Kidney (tissue), 14 donors: ENCODE measurements around the gene CALD1. TPM values are rescaled to one million over a fixed set of nuclear protein-coding genes. Genes with fewer than 3 reads are reported as not detected.

Source experiments
- DNase-seq, 5 donors: peaks; one replicate each; pipeline ENCODE4 v3.0.0-alpha.2; 2013 to 2020
- FAIRE-seq: peaks from 2 replicates; lab custom pipeline; 2012; peaks lifted over from hg19 to GRCh38; lab: Jason Lieb, UNC
- H3K27ac ChIP-seq, 2 donors: one replicate each; pipeline ENCODE4 v1.7.0; 2013; ENCODE audit warnings: low read depth in 2 of 2, low read length in 2 of 2, inconsistent platforms in 1 of 2
- H3K27me3 ChIP-seq: one replicate; pipeline ENCODE4 v1.7.1; 2013; ENCODE audit warnings: low read length, inconsistent platforms; ENCODE audit not compliant: control insufficient read depth, insufficient read depth
- H3K36me3 ChIP-seq, 3 donors: one replicate each; pipeline versions ENCODE4 v1.7.0 to v1.7.1; 2013; ENCODE audit warnings: low read length in 3 of 3, control low read depth in 1 of 3, inconsistent platforms in 1 of 3; ENCODE audit not compliant: insufficient read depth in 3 of 3, control insufficient read depth in 2 of 3
- H3K4me1 ChIP-seq, 3 donors: one replicate each; pipeline versions ENCODE4 v1.7.0 to v1.7.1; 2013; ENCODE audit warnings: low read length in 3 of 3, inconsistent platforms in 1 of 3, low read depth in 1 of 3; ENCODE audit not compliant: control insufficient read depth in 2 of 3, insufficient read depth in 2 of 3
- H3K4me3 ChIP-seq, 3 donors: one replicate each; pipeline versions ENCODE4 v1.7.0 to v1.8.1; 2013; ENCODE audit warnings: low read length in 3 of 3, control low read depth in 1 of 3, inconsistent platforms in 1 of 3
- H3K9ac ChIP-seq, 3 donors: one replicate each; pipeline versions ENCODE4 v1.7.0 to v1.7.1; 2013; ENCODE audit warnings: low read length in 3 of 3, control low read depth in 1 of 3, inconsistent platforms in 1 of 3
- H3K9me3 ChIP-seq, 3 donors: one replicate each; pipeline versions ENCODE4 v1.7.0 to v1.7.1; 2013; ENCODE audit warnings: low read length in 3 of 3, control low read depth in 1 of 3, inconsistent platforms in 1 of 3; ENCODE audit not compliant: control insufficient read depth in 2 of 3, insufficient read depth in 1 of 3
- intact Hi-C: fragments of 100-400 bp; cut with DNase I; formaldehyde crosslinking; loops from one replicate; pipeline ENCODE4 v1.11.1; 2022
- polyA plus RNA-seq: library from polyadenylated mRNA; stranded (reverse); fragments of 350-450 nt; fragmentation: Illumina TruSeq; extraction: RNeasy Lipid Tissue Mini Kit (QIAGEN cat#74804); gene quantifications from one replicate; pipeline ENCODE4 v1.2.3, GENCODE V29; 2014; ENCODE audit warnings: low read depth, low replicate concordance; ENCODE audit not compliant: insufficient read depth
- total RNA-seq: library from RNA; stranded (reverse); fragmentation: NEBNext Ultra II Directional; extraction: Animal tissue kit (Norgen Biotek cat#: 25700); gene quantifications from one replicate; pipeline ENCODE4 v1.2.1, GENCODE V29; 2021
- TF ChIP-seq, protein P1 (sequence below): IDR thresholded peaks from 3 replicates; pipeline ENCODE4 v1.5.1; 2012; ENCODE audit warnings: mild to moderate bottlenecking, moderate library complexity, borderline replicate concordance; ENCODE audit not compliant: insufficient read depth; ENCODE audit errors: extremely low read depth
- donor health status: control.
- donor health status: control.
- donor health status: control.
- donor health status: control.
- donor health status: control.
- donor health status: DM: yes; HTN: yes; CAD: no.
- donor health status: Normal renal cell carcinoma (clear cell type).

The CALD1 gene
- total and polyA plus RNA-seq, 2 donors from 2014 or later = 72.7 to 218 TPM

DNA sequence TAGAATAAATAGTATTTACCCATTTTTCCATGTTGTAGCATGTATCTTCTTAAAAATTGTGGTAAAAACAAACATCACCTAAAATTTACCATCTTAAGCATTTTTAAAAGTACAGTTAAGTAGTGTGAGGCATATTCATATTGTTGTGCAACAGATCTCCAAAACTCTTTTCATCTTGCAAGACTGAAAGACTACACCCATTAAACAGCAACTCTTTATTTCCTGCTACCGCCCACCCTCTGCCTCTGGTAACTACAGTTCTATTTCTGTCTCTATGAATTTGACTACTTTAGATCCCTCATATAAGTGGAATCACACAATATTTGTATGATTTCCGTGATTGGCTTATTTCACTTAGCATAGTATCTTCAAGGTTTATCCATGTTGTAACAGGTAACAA is 166.8 kb downstream of the CALD1 start:
- intact Hi-C loops = no loop called here
- no peak overlapping the region for H3K4me3 ChIP-seq
- H3K9ac ChIP-seq = no peak overlapping the region
- H3K36me3 ChIP-seq = peaks cover 0 to 8% (median 5%) of the 10 kb centered on the region in 3 donors
- TF ChIP-seq, protein P1, sequence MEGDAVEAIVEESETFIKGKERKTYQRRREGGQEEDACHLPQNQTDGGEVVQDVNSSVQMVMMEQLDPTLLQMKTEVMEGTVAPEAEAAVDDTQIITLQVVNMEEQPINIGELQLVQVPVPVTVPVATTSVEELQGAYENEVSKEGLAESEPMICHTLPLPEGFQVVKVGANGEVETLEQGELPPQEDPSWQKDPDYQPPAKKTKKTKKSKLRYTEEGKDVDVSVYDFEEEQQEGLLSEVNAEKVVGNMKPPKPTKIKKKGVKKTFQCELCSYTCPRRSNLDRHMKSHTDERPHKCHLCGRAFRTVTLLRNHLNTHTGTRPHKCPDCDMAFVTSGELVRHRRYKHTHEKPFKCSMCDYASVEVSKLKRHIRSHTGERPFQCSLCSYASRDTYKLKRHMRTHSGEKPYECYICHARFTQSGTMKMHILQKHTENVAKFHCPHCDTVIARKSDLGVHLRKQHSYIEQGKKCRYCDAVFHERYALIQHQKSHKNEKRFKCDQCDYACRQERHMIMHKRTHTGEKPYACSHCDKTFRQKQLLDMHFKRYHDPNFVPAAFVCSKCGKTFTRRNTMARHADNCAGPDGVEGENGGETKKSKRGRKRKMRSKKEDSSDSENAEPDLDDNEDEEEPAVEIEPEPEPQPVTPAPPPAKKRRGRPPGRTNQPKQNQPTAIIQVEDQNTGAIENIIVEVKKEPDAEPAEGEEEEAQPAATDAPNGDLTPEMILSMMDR = no peak
- H3K27me3 ChIP-seq = no peaks in the 10 kb centered on the region
- H3K27ac ChIP-seq = no peak overlapping the region
- FAIRE-seq (no peak), DNase-seq (no peak)
- peaks cover 2 to 7% (median 3%) of the 10 kb centered on the region in 3 donors for H3K4me1 ChIP-seq
- H3K9me3 ChIP-seq = no peaks in the 10 kb centered on the region

DNA sequence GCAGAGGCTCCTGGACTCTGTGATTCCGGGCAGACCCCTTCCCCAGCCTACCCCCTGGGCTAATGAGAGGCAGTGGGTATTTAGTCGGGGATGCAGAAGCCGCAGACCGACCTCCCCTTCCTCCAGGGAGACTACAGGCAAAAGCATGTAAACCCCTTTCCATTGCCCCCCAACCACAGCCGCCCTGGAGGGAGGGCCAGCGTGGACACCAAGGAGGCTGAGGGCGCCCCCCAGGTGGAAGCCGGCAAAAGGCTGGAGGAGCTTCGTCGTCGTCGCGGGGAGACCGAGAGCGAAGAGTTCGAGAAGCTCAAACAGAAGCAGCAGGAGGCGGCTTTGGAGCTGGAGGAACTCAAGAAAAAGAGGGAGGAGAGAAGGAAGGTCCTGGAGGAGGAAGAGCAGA is 167.9 kb downstream of the CALD1 start:
- Histone ChIP-seq H3K27ac (no peak overlapping the region), H3K36me3 (peaks cover 0 to 8% (median 5%) of the 10 kb centered on the region in 3 donors), H3K9me3 (no peaks in the 10 kb centered on the region), H3K4me1 (peaks cover 0 to 7% (median 0%) of the 10 kb centered on the region in 3 donors), H3K4me3 (no peak overlapping the region), H3K27me3 (no peaks in the 10 kb centered on the region), H3K9ac (no peak overlapping the region)
- TF ChIP-seq, protein P1 = no peak
- intact Hi-C loops = no loop called here
- FAIRE-seq (no peak), DNase-seq (peak in 1 of 5 donors; percentile 73)

DNA sequence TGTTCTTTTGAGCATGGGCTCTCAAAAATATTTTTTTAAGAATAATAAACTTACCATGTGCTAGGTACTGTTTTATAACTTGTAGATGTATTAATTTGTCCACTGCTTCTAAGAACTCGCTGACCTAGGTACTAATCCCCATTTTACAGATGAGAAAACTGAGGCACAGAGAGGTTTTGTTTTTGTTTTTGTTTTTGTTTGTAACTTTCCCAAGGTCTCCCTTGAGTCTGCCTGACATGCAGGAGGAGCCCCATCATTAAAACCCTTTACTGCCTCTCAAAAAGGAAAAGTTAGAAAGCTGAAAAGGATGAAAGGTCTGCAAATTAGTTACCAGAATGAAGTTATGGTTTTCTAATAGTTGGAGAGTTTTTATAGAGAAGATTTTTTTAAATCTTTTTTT is 168.4 kb downstream of the CALD1 start:
- no peak for FAIRE-seq
- H3K36me3 ChIP-seq = peaks cover 0 to 8% (median 5%) of the 10 kb centered on the region in 3 donors
- TF ChIP-seq, protein P1 = no peak
- DNase-seq = no peak
- H3K9ac ChIP-seq = no peak overlapping the region
- no peaks in the 10 kb centered on the region for H3K9me3 ChIP-seq
- intact Hi-C loops = no loop called here
- no peaks in the 10 kb centered on the region for H3K27me3 ChIP-seq
- H3K4me1 ChIP-seq = peaks cover 0 to 7% (median 0%) of the 10 kb centered on the region in 3 donors
- H3K4me3 ChIP-seq = no peak overlapping the region
- H3K27ac ChIP-seq = no peak overlapping the region

DNA sequence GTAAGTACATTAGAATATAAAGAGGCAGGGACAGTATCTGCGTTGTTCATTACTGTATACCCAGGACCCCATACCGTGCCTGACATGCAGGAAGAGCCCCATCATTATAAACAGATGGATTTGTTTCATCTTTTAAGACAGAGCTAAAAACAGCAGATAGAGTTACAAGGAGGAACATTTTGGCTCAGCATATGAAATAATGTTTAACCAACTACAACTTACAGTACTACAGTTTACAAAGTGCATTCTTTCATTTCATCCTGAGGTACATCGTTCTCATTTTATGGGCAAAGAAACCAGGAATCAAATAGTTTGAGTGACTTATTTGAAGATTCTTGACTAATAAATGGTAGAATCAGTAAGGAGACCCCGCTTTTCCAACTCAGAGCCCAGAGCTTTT is 168.8 kb downstream of the CALD1 start:
- Histone ChIP-seq H3K4me3 (no peak overlapping the region), H3K4me1 (peaks cover 0 to 7% (median 0%) of the 10 kb centered on the region in 3 donors), H3K9ac (no peak overlapping the region), H3K9me3 (no peaks in the 10 kb centered on the region), H3K27ac (no peak overlapping the region), H3K27me3 (no peaks in the 10 kb centered on the region), H3K36me3 (peaks cover 0 to 8% (median 5%) of the 10 kb centered on the region in 3 donors)
- TF ChIP-seq, protein P1 = no peak
- no peak for FAIRE-seq
- no peak for DNase-seq
- intact Hi-C loops = no loop called here
